ENCODE data around the gene KDM2B.

- TF ChIP-seq CTCF (IDR thresholded peaks at IDR 0.05) (no peak), ZFX (IDR thresholded peaks at IDR 0.05; ENCODE audit: borderline replicate concordance) (no peak)
Measured at GRCh38 chr12:121442028-121442948, 138.5 kb downstream of the KDM2B start.

Measured in 22Rv1 (cell line).